Osteoblast (primary cell): ENCODE results near the gene JAZF1. TPM values are rescaled to one million over a fixed set of nuclear protein-coding genes. Genes with fewer than 3 reads are reported as not detected.

ENCODE experiments used
- DNase-seq: peaks from one replicate; pipeline ENCODE4 v3.0.0; 2011; ENCODE audit warnings: low spot score, mixed read lengths; ENCODE audit not compliant: insufficient read length; ENCODE audit errors: missing footprints
- H2AFZ ChIP-seq: 2 replicates; pipeline ENCODE4 v1.6.0; 2011; ENCODE audit warnings: mild to moderate bottlenecking, low read length
- H3K27ac ChIP-seq: 2 replicates; pipeline ENCODE4 v1.5.1; 2011; ENCODE audit warnings: mild to moderate bottlenecking, low read depth, low read length, moderate library complexity
- H3K27me3 ChIP-seq: 2 replicates; pipeline ENCODE4 v1.6.0; 2012; ENCODE audit warnings: mild to moderate bottlenecking, control low read depth, inconsistent platforms, low read length, moderate library complexity; ENCODE audit not compliant: insufficient read depth
- H3K36me3 ChIP-seq: 2 replicates; pipeline ENCODE4 v1.5.1; 2011; ENCODE audit warnings: mild to moderate bottlenecking, low read length, control low read depth, moderate library complexity; ENCODE audit not compliant: insufficient read depth
- H3K4me1 ChIP-seq: 2 replicates; pipeline ENCODE4 v1.5.1; 2011; ENCODE audit warnings: mild to moderate bottlenecking, low read length, control low read depth, moderate library complexity; ENCODE audit not compliant: insufficient read depth
- H3K4me2 ChIP-seq: 2 replicates; pipeline ENCODE4 v1.6.0; 2011; ENCODE audit warnings: mild to moderate bottlenecking, low read length; ENCODE audit not compliant: insufficient read depth
- H3K4me3 ChIP-seq: fragments of 200-600 bp; sonication (generic); 3 replicates; pipeline ENCODE4 v1.5.1; 2012; ENCODE audit warnings: mild to moderate bottlenecking, low read length, inconsistent platforms; ENCODE audit not compliant: insufficient read depth
- H3K79me2 ChIP-seq: 2 replicates; pipeline ENCODE4 v1.6.0; 2012; ENCODE audit warnings: mild to moderate bottlenecking, low read length, control low read depth, inconsistent platforms; ENCODE audit not compliant: insufficient read depth
- H3K9me3 ChIP-seq: 2 replicates; pipeline ENCODE4 v1.5.1; 2011; ENCODE audit warnings: low read depth, low read length, control low read depth
- H4K20me1 ChIP-seq: 2 replicates; pipeline ENCODE4 v1.6.0; 2012; ENCODE audit warnings: mild to moderate bottlenecking, low read length, control low read depth; ENCODE audit not compliant: insufficient read depth
- total RNA-seq: library from RNA; depleted of rRNA; stranded (reverse); fragments of >200 nt; gene quantifications from 2 replicates; pipeline ENCODE4 v1.2.3, GENCODE V29; 2012
- TF ChIP-seq, protein P1 (sequence below): IDR thresholded peaks from 2 replicates; pipeline ENCODE4 v1.5.1; 2011; ENCODE audit warnings: mild to moderate bottlenecking, low read depth, low read length, moderate library complexity; ENCODE audit errors: extremely low read depth

Gene JAZF1
- total RNA-seq, 1 donor: 15.9 TPM

DNA sequence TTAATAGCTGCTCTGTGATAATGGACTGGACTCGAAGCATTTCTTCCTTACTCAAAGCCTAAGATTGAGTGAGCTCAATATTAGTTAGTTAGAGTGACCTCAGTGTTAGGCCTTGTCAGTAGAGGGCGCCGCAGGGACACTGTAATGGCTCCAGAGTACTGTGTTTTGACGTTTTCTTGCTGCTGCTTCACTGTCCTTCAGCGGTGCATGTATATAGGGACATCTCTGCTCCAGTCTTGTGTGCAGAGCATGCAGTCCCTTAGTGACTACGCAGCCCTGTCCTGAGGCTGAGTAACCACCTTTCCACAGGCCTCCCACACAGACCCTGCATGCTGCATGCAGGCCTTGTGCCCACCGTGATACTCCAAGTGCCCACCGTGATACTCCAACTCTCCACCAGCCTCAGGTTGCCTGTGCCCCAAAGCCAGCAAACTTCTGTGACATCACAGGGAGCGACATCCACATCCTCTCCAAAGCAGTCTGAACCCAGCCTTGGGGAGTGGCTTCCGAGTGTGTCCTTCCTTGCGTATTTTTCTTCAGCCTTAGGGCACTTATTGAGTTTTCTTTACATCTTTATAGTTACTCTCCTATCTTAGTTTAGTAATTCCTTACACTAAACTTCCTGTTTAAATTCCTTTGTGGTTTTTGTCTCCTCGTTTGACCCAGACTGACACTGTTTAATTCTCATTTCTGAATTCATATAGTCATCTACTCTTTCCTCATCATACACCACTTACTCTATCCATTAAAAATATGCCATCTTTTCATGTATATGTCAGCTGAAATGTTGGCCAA is 118.2 kb downstream of the JAZF1 start:
- Histone ChIP-seq H2AFZ (peak overlapping the region; percentile 56), H3K36me3 (no peaks in the 10 kb centered on the region), H4K20me1 (peaks cover 4% of the 10 kb centered on the region), H3K4me1 (peaks cover 26% of the 10 kb centered on the region), H3K4me2 (peak overlapping the region; percentile 46), H3K9me3 (no peaks in the 10 kb centered on the region), H3K79me2 (peaks cover 10% of the 10 kb centered on the region), H3K27me3 (no peaks in the 10 kb centered on the region), H3K27ac (peak overlapping the region; percentile 72), H3K4me3 (no peak overlapping the region)
- peak; percentile 64 for DNase-seq
- TF ChIP-seq, protein P1, sequence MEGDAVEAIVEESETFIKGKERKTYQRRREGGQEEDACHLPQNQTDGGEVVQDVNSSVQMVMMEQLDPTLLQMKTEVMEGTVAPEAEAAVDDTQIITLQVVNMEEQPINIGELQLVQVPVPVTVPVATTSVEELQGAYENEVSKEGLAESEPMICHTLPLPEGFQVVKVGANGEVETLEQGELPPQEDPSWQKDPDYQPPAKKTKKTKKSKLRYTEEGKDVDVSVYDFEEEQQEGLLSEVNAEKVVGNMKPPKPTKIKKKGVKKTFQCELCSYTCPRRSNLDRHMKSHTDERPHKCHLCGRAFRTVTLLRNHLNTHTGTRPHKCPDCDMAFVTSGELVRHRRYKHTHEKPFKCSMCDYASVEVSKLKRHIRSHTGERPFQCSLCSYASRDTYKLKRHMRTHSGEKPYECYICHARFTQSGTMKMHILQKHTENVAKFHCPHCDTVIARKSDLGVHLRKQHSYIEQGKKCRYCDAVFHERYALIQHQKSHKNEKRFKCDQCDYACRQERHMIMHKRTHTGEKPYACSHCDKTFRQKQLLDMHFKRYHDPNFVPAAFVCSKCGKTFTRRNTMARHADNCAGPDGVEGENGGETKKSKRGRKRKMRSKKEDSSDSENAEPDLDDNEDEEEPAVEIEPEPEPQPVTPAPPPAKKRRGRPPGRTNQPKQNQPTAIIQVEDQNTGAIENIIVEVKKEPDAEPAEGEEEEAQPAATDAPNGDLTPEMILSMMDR: peak; percentile 83

DNA sequence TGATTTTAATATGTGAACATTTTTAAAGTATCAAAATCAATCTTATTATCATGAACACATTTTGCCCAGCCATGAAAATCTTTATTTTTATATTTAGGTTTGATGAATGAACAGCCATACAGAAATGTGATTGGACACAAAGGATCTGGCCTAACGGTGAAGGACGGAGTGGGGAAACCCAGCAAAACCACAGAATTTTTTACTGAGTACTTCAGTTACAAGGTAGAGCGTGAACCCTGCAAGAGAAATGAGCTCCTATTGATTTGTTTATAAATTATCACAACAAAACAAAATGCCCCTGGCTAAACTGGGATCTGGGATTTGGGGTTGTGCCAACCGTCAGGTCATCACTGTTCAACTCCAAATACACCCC is 118.8 kb downstream of the JAZF1 start:
- Histone ChIP-seq H3K36me3 (no peaks in the 10 kb centered on the region), H4K20me1 (peaks cover 4% of the 10 kb centered on the region), H3K9me3 (no peaks in the 10 kb centered on the region), H2AFZ (no peak overlapping the region), H3K4me3 (no peak overlapping the region), H3K27me3 (no peaks in the 10 kb centered on the region), H3K79me2 (peaks cover 8% of the 10 kb centered on the region), H3K4me2 (no peak overlapping the region), H3K4me1 (peaks cover 24% of the 10 kb centered on the region), H3K27ac (peak overlapping the region; percentile 72)
- DNase-seq: no peak
- TF ChIP-seq, protein P1: no peak

DNA sequence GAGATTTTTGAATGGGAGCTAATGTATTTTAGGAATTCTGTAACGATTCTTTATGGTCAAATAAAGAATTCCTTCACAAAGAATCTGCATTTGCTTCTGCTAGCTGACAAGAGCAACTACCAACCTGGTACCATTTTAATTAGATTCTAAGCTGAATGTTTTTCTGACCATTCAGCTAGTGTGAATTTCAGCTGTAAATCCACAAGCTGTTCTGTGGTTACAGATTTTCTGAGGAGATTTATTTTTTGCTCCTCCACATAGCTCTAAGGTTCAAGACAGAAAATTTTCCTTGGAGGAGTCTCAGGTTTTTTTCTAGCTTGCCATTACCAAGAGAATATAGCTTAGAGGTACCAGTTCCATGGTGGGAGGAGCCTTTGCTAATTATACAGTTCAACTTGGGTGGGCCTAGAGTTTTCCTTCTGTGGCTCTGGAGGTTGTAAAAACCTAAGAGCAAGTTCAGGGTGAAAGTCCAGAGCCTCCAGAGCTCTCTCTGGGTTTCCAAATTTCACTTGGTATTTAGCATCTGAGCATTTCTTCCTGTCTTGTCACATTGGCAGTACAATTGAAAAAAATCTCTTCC is 120.1 kb downstream of the JAZF1 start:
- Histone ChIP-seq H3K9me3 (no peaks in the 10 kb centered on the region), H3K4me1 (peaks cover 30% of the 10 kb centered on the region), H4K20me1 (peaks cover 4% of the 10 kb centered on the region), H3K27me3 (no peaks in the 10 kb centered on the region), H3K27ac (no peak overlapping the region), H3K79me2 (peaks cover 8% of the 10 kb centered on the region), H3K36me3 (no peaks in the 10 kb centered on the region), H3K4me3 (no peak overlapping the region), H3K4me2 (no peak overlapping the region), H2AFZ (no peak overlapping the region)
- TF ChIP-seq, protein P1: no peak
- DNase-seq: peak; percentile 56

DNA sequence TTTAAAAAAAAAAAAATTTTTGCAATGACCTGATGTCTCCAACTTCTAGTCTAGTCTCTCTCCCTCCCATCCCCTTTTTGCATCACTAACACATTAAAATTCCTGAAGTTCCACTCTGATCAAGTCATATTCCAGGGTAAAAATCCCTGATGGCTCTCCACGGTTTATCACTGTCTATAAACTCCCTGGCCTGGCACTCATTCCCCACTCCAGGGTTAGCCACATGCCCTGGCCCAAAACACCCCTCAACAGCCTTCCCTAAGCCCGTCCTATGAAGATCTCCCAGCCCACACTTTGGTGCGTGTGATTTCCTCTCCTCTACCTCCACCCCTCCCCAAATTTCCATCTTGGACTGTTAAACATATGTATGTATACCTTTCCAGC is 125.4 kb downstream of the JAZF1 start:
- H3K4me2 ChIP-seq: no peak overlapping the region
- DNase-seq: peak; percentile 54

More for the DNA sequence above, 125.4 kb downstream of the JAZF1 start:
- H3K4me3 ChIP-seq: no peak overlapping the region
- H3K36me3 ChIP-seq: no peaks in the 10 kb centered on the region
- TF ChIP-seq, protein P1: no peak
- no peak overlapping the region for H2AFZ ChIP-seq
- peaks cover 28% of the 10 kb centered on the region for H3K4me1 ChIP-seq
- no peak overlapping the region for H3K27ac ChIP-seq
- H3K9me3 ChIP-seq: no peaks in the 10 kb centered on the region
- H3K27me3 ChIP-seq: no peaks in the 10 kb centered on the region
- peaks cover 12% of the 10 kb centered on the region for H3K79me2 ChIP-seq
- H4K20me1 ChIP-seq: no peaks in the 10 kb centered on the region
